Measurements from ENCODE around the gene ROR2. TPM values are rescaled to one million over a fixed set of nuclear protein-coding genes. Genes with fewer than 3 reads are reported as not detected.
"Not testable (repeated sequence)": the region's sequence is repeated elsewhere in the genome, so short reads cannot be mapped to it uniquely, and the experiment has no call there.

The ROR2 gene
- total and polyA plus RNA-seq, 2 donors (not counting 3 experiments of a cell fraction or from before 2014, with no cell fraction given) = not detected

DNA sequence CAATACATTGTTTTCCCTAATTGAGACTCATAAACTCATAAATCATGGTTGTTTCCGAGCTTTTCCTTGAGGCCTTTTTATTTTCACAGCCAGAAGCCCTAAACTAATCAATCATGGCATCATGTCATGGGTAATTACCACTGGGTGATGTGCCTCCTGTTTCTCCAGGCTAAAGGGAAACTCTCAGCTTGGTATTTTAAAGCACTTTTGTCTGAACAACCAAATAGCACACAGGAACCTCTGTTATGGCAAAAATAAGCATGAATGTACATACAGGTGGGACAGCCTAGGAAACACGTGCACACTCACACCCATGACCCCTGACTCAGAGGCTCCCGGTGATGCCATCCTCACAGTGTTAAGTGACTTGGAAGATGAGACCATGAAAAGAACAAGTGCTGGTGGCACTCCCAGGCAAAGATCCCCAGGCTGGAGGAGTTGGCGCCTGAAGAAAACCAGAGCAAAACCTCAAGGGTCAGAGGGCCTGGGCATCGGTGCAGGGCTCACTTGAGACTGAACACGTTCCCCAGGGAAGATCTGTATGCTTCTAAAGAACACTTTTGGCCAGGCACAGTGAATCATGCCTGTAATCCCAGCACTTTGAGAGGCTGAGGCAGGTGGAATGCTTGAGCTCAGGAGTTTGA is 154.3 kb downstream of the ROR2 start:
- Histone ChIP-seq H3K36me3 (ENCODE audit: control insufficient read depth in 2 of 2, extremely low read depth in 1 of 2, insufficient read depth in 2 of 2, low read length in 2 of 2) (no peaks in the 10 kb centered on the region), H2AFZ (ENCODE audit: low read depth, low read length) (no peak overlapping the region), H3K9me3 (replicated peaks; ENCODE audit: control insufficient read depth, insufficient read depth, low read length) (no peaks in the 10 kb centered on the region), H3K9me1 (replicated peaks; ENCODE audit: control insufficient read depth, extremely low read depth, insufficient read depth, low read length) (no peaks in the 10 kb centered on the region), H3K27ac (ENCODE audit: insufficient read depth, low read depth, low read length) (no peak overlapping the region), H3K27me3 (ENCODE audit: control insufficient read depth in 2 of 2, insufficient read depth in 2 of 2, low read length in 2 of 2) (no peaks in the 10 kb centered on the region), H3K4me1 (ENCODE audit: control insufficient read depth, extremely low read depth, insufficient read depth, low read length) (no peaks in the 10 kb centered on the region), H3K4me2 (ENCODE audit: insufficient read depth, low read length) (no peak overlapping the region), H3K4me3 (replicated peaks in 1 of 3; ENCODE audit: insufficient read depth in 1 of 3, low read depth in 1 of 3, low read length in 3 of 3) (no peak overlapping the region), H3K9ac (replicated peaks; ENCODE audit: extremely low read depth, insufficient read depth, low read length) (no peak overlapping the region), H3K79me2 (ENCODE audit: control insufficient read depth, insufficient read depth, low read length) (no peaks in the 10 kb centered on the region), H4K20me1 (replicated peaks; ENCODE audit: control insufficient read depth, extremely low read depth, insufficient read depth, low read length) (no peaks in the 10 kb centered on the region)
- intact Hi-C loops (cut with micrococcal nuclease) (no loop called here), dilution Hi-C loops (cut with MboI; ENCODE audit: extremely low pct_ligation_motif_present, low sequenced_read_pairs) (no loop called here)
- TF ChIP-seq GATA2 (IDR thresholded peaks at IDR 0.05; ENCODE audit: insufficient read depth, insufficient read length, low read depth, low read length) (no peak), POLR2AphosphoS5 (IDR thresholded peaks at IDR 0.05; ENCODE audit: insufficient read depth, low read depth, low read length) (no peak), JUN (IDR thresholded peaks at IDR 0.05; ENCODE audit: borderline replicate concordance, insufficient read depth, insufficient read length, low read depth) (no peak), EZH2 (IDR thresholded peaks at IDR 0.05; ENCODE audit: borderline replicate concordance, low read depth, low read length, severe bottlenecking) (no peak), MAX (IDR thresholded peaks at IDR 0.05; ENCODE audit: insufficient read depth, insufficient read length) (no peak), FOS (IDR thresholded peaks at IDR 0.05; ENCODE audit: borderline replicate concordance, insufficient read depth, low read length) (no peak), CTCF (IDR thresholded peaks at IDR 0.05; ENCODE audit: extremely low read depth in 1 of 2, insufficient read depth in 1 of 2, low read depth in 1 of 2, low read length in 2 of 2) (no peak), MYC (IDR thresholded peaks at IDR 0.05; ENCODE audit: low read depth, low read length) (no peak), POLR2A (IDR thresholded peaks at IDR 0.05; ENCODE audit: low read depth, low read length) (no peak)
- no peak for FAIRE-seq
- BruUV-seq (replicated peaks) = no TSS peak
- ChIA-PET POLR2A (no interaction called here), CTCF (interaction anchor here (1.5 to 2.0 kb wide), 3 partner anchors 37 to 880 kb away, joined by 4 to 6 read pairs (median 5); partner anchors contain the start of gene ROR2)
- no peak for DNase-seq (ENCODE audit: low read depth, low spot score)

- H3K4me1 ChIP-seq (ENCODE audit: control insufficient read depth, extremely low read depth, insufficient read depth, low read length); H3K79me2 ChIP-seq (ENCODE audit: control insufficient read depth, insufficient read depth, low read length); H3K27ac ChIP-seq (ENCODE audit: insufficient read depth, low read depth, low read length); H3K36me3 ChIP-seq (ENCODE audit: control insufficient read depth in 2 of 2, extremely low read depth in 1 of 2, insufficient read depth in 2 of 2, low read length in 2 of 2); intact Hi-C loops (cut with micrococcal nuclease); H3K4me2 ChIP-seq (ENCODE audit: insufficient read depth, low read length); BruUV-seq (replicated peaks); H2AFZ ChIP-seq (ENCODE audit: low read depth, low read length); dilution Hi-C loops (cut with MboI; ENCODE audit: extremely low pct_ligation_motif_present, low sequenced_read_pairs); H3K27me3 ChIP-seq (ENCODE audit: control insufficient read depth in 2 of 2, insufficient read depth in 2 of 2, low read length in 2 of 2); H3K9ac ChIP-seq (replicated peaks; ENCODE audit: extremely low read depth, insufficient read depth, low read length); DNase-seq (ENCODE audit: low read depth, low spot score); CTCF ChIA-PET; H3K4me3 ChIP-seq (replicated peaks in 1 of 3; ENCODE audit: insufficient read depth in 1 of 3, low read depth in 1 of 3, low read length in 3 of 3); POLR2A ChIA-PET; H3K9me1 ChIP-seq (replicated peaks; ENCODE audit: control insufficient read depth, extremely low read depth, insufficient read depth, low read length); H3K9me3 ChIP-seq (replicated peaks; ENCODE audit: control insufficient read depth, insufficient read depth, low read length); FAIRE-seq; H4K20me1 ChIP-seq (replicated peaks; ENCODE audit: control insufficient read depth, extremely low read depth, insufficient read depth, low read length): not testable (repeated sequence)
Measured at GRCh38 chr9:91793371-91793770, 156.7 kb downstream of the ROR2 start.

All from endothelial cell of umbilical vein (primary cell).